Measurements from ENCODE around the gene CCDC77.

The CCDC77 gene

DNA sequence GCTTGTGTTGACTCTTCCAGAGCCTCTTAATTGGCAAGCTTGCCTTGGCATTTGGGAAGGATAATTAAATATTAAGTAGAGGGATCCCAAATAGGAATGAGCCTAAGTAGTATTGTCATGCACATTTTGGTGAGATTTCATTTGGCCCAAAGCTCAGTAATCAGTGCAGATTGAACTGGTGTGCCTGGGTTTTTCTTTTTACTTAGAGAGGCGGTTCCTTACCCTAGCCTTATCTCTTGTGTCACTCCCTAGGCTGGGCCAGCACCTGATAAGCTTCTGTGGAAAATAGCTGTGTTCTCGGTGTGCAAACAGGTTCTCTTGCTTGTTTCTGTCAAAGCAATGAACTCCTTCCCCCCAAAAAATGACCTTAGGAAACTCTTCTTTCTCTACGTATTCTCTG is 49.0 kb downstream of the CCDC77 start:
- WGBS, 2 experiments, result 93% methylated on average over 3 of the region's 3 CpGs
- no peaks in the 10 kb centered on the region for H3K27me3 ChIP-seq (ENCODE audit: control insufficient read depth, insufficient read depth, low read length, poor library complexity, severe bottlenecking)
- H3K36me3 ChIP-seq (ENCODE audit: control insufficient read depth, insufficient read depth, low read length), result no peaks in the 10 kb centered on the region
- H3K4me1 ChIP-seq (ENCODE audit: control insufficient read depth, insufficient read depth, low read length), result peaks cover 3% of the 10 kb centered on the region
- no peak overlapping the region for H3K27ac ChIP-seq (ENCODE audit: insufficient read depth, low read depth, low read length, poor library complexity, severe bottlenecking)
- H3K9me3 ChIP-seq (ENCODE audit: control insufficient read depth, low read length), result no peaks in the 10 kb centered on the region
- H3K4me3 ChIP-seq (ENCODE audit: insufficient read depth, low read depth, low read length), result no peak overlapping the region

DNA sequence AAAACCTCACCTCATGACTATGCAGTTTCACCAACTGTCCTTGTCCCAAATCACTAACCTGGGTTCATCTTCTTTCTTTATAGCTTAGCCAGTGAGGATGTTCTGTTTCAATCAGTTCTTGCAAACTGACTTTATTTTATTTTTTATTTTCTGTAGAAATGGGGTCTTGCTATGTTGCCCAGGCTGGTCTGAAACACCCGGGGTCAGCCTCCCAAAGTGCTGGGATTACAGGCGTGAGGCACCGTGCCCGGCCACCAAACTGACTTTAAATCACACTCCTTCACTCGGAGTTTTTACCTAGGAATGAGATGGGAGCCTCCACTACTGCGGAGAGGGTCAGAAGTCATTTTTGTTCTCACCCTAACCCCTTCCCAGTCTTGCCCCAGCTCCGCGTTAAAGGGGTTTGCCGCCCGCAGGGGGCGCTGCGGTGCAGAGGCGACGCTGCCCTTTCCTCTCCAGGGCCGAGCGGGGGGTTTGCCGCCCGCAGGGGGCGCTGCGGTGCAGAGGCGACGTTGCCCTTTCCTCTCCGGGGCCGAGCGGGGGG is 51.3 kb downstream of the CCDC77 start:
- no peak overlapping the region for H3K4me3 ChIP-seq (ENCODE audit: insufficient read depth, low read depth, low read length)
- H3K27me3 ChIP-seq (ENCODE audit: control insufficient read depth, insufficient read depth, low read length, poor library complexity, severe bottlenecking), result peaks cover 2% of the 10 kb centered on the region
- H3K36me3 ChIP-seq (ENCODE audit: control insufficient read depth, insufficient read depth, low read length), result no peaks in the 10 kb centered on the region
- 98 to 99% methylated on average over 11 to 12 of the region's 25 CpGs for WGBS, 2 experiments
- H3K4me1 ChIP-seq (ENCODE audit: control insufficient read depth, insufficient read depth, low read length), result peaks cover 5% of the 10 kb centered on the region
- no peak overlapping the region for H3K27ac ChIP-seq (ENCODE audit: insufficient read depth, low read depth, low read length, poor library complexity, severe bottlenecking)
- H3K9me3 ChIP-seq (ENCODE audit: control insufficient read depth, low read length), result no peaks in the 10 kb centered on the region

- H3K4me3 ChIP-seq (ENCODE audit: insufficient read depth, low read depth, low read length), result no peak overlapping the region
- WGBS, 2 experiments, result 89 to 91% methylated on average over 1 of the region's 1 CpG
- peaks cover 21% of the 10 kb centered on the region for H3K27me3 ChIP-seq (ENCODE audit: control insufficient read depth, insufficient read depth, low read length, poor library complexity, severe bottlenecking)
- H3K4me1 ChIP-seq (ENCODE audit: control insufficient read depth, insufficient read depth, low read length), result peaks cover 5% of the 10 kb centered on the region
- no peak overlapping the region for H3K27ac ChIP-seq (ENCODE audit: insufficient read depth, low read depth, low read length, poor library complexity, severe bottlenecking)
- H3K9me3 ChIP-seq (ENCODE audit: control insufficient read depth, low read length), result no peaks in the 10 kb centered on the region
- H3K36me3 ChIP-seq (ENCODE audit: control insufficient read depth, insufficient read depth, low read length), result no peaks in the 10 kb centered on the region
These were observed 53.4 kb downstream of the CCDC77 start for GRCh38 chr12:454833-455232.

- 61 to 65% methylated on average over 2 of the region's 2 CpGs for WGBS, 2 experiments
These were observed 54.4 kb downstream of the CCDC77 start for GRCh38 chr12:455821-456220.

DNA sequence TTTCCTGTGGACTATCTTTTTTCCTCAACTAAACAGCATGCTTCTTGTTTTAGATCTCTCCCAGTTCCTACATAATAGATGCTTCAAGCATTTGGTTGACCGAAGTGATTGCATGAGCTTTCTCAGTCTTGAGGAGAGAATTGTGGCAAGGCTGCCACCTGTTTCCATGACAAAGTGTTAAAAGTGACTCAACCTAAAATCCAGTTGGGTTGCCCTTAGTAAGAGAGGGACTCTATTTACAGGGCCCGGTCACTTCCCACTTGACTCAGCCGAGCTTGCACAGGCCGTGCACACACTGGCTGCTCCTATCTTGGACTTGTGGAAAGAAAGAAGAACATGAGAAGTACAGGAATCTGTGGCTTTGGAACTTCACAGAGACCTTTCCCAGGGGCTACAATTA is 56.2 kb downstream of the CCDC77 start:
- H3K9me3 ChIP-seq (ENCODE audit: control insufficient read depth, low read length), result no peaks in the 10 kb centered on the region

More at GRCh38 chr12:455821-456220, 54.4 kb downstream of the CCDC77 start:
- peaks cover 5% of the 10 kb centered on the region for H3K4me1 ChIP-seq (ENCODE audit: control insufficient read depth, insufficient read depth, low read length)
- H3K36me3 ChIP-seq (ENCODE audit: control insufficient read depth, insufficient read depth, low read length), result no peaks in the 10 kb centered on the region
- peaks cover 27% of the 10 kb centered on the region for H3K27me3 ChIP-seq (ENCODE audit: control insufficient read depth, insufficient read depth, low read length, poor library complexity, severe bottlenecking)
- no peak overlapping the region for H3K4me3 ChIP-seq (ENCODE audit: insufficient read depth, low read depth, low read length)
- H3K27ac ChIP-seq (ENCODE audit: insufficient read depth, low read depth, low read length, poor library complexity, severe bottlenecking), result no peak overlapping the region
- no peaks in the 10 kb centered on the region for H3K9me3 ChIP-seq (ENCODE audit: control insufficient read depth, low read length)

GRCh38 chr12:459050-459429 is 57.6 kb downstream of the CCDC77 start:
- Histone ChIP-seq H3K4me1 (ENCODE audit: control insufficient read depth, insufficient read depth, low read length) (peaks cover 5% of the 10 kb centered on the region), H3K36me3 (ENCODE audit: control insufficient read depth, insufficient read depth, low read length) (no peaks in the 10 kb centered on the region), H3K27ac (ENCODE audit: insufficient read depth, low read depth, low read length, poor library complexity, severe bottlenecking) (no peak overlapping the region), H3K9me3 (ENCODE audit: control insufficient read depth, low read length) (no peaks in the 10 kb centered on the region), H3K27me3 (ENCODE audit: control insufficient read depth, insufficient read depth, low read length, poor library complexity, severe bottlenecking) (peaks cover 40% of the 10 kb centered on the region), H3K4me3 (ENCODE audit: insufficient read depth, low read depth, low read length) (peak overlapping the region; percentile 55)
- 86 to 88% methylated on average over 5 of the region's 5 CpGs for WGBS, 2 experiments

More for the DNA sequence above, 56.2 kb downstream of the CCDC77 start:
- Histone ChIP-seq H3K27me3 (ENCODE audit: control insufficient read depth, insufficient read depth, low read length, poor library complexity, severe bottlenecking) (peaks cover 40% of the 10 kb centered on the region), H3K27ac (ENCODE audit: insufficient read depth, low read depth, low read length, poor library complexity, severe bottlenecking) (no peak overlapping the region), H3K4me3 (ENCODE audit: insufficient read depth, low read depth, low read length) (no peak overlapping the region), H3K4me1 (ENCODE audit: control insufficient read depth, insufficient read depth, low read length) (peaks cover 5% of the 10 kb centered on the region), H3K36me3 (ENCODE audit: control insufficient read depth, insufficient read depth, low read length) (no peaks in the 10 kb centered on the region)
- 95 to 96% methylated on average over 4 of the region's 4 CpGs for whole genome bisulfite sequencing, 2 experiments

DNA sequence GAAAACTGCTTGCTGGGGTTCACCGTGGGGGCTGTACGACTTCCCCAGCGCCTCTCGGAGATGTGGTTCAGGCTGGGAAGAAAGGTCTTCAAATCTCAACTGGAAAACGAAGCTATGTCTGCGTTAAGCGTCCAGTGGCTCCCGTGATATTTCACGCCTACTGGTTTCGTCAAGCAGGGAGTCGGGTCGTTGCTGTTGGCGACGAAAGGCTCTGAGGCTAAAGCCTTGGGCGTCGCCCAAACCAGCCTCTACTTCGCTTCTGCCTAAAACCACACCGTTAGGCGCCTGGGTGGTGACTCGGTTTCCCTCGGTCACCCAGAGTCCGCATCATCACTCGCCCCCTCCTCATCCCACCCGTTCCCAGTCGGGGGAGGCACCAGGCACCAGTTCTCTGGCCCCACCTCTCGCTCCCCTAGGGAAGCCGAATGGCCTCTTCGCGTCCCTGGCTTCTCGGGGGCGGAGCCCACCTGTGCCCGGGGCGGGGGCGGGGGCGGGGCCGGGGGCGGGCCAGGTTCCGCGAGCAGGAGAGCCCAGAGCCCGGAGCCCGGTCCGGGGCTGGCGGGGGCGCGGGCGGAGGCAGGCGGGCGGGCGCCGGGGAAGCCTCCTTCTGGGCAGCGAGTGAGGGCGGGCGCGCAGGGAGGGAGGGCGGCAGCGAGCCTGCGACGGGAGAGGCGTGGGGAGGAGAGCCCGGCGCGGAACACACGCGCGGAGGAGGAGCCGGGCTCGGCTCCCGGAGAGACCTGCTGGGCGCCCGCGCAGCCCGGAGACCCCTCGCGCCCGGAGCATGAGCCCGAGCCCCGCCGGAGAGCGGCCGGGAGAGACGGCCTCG is 58.2 kb downstream of the CCDC77 start, which contains the start of gene B4GALNT3:
B4GALNT3 (plus strand) TSS at position 510 of the 829 bp plus-strand sequence. CDS start 438 bp downstream, outside the sequence.
- Histone ChIP-seq H3K27ac (ENCODE audit: insufficient read depth, low read depth, low read length, poor library complexity, severe bottlenecking) (no peak within 1 kb of the TSS), H3K27me3 (ENCODE audit: control insufficient read depth, insufficient read depth, low read length, poor library complexity, severe bottlenecking) (peaks cover 40% of the 10 kb centered on the region), H3K4me1 (ENCODE audit: control insufficient read depth, insufficient read depth, low read length) (peaks cover 7% of the 10 kb centered on the region), H3K36me3 (ENCODE audit: control insufficient read depth, insufficient read depth, low read length) (no peaks in the 10 kb centered on the region), H3K9me3 (ENCODE audit: control insufficient read depth, low read length) (no peaks in the 10 kb centered on the region), H3K4me3 (ENCODE audit: insufficient read depth, low read depth, low read length) (peak within 1 kb of the TSS; percentile 55)
- WGBS, 2 experiments, result 4% methylated on average over 82 of the region's 82 CpGs

DNA sequence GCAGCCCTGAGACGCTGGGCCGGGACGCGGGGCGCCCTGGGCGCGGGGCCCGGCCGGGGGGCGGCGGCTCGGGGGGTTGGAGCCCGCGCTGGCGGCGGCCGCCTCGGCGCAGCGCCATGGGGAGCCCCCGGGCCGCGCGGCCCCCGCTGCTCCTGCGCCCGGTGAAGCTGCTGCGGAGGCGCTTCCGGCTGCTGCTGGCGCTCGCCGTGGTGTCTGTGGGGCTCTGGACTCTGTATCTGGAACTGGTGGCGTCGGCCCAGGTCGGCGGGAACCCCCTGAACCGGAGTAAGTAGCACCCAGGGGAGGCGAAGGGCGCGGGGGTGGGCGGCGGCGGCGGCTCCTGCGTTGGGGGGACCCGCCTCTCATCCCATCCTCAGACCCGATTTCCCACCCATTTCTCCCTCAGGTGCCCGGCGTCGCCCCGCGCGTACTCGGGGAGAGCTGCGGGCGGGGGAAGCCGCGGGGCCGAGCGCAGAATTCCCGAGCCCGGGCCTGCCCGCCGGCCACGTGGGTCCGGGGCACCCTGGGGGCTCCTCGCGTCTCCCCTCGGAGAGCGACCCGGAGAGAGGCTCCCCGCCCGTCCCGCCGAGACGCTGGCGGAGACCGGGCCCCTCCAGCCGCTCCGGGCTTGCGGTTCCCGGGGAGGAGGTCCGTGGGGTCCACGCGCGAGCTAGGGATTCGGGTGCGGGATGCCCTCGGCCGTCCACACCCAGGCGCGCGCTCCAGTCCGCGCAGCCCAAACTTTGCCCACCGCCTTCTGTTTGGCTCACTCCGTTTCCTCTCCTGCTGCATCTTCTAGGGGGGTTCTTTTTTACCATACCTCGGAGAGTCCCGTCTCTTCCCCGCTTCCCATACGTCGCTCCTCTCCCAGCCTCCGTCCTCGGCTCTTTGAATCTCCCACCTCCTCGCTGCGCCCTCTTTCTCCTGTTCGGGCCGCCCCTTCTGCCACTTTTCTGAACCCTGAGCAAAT is 59.1 kb downstream of the CCDC77 start:
- peak overlapping the region; percentile 55 for H3K4me3 ChIP-seq (ENCODE audit: insufficient read depth, low read depth, low read length)
- no peak overlapping the region for H3K27ac ChIP-seq (ENCODE audit: insufficient read depth, low read depth, low read length, poor library complexity, severe bottlenecking)
- H3K36me3 ChIP-seq (ENCODE audit: control insufficient read depth, insufficient read depth, low read length), result no peaks in the 10 kb centered on the region
- peaks cover 8% of the 10 kb centered on the region for H3K4me1 ChIP-seq (ENCODE audit: control insufficient read depth, insufficient read depth, low read length)
- peaks cover 40% of the 10 kb centered on the region for H3K27me3 ChIP-seq (ENCODE audit: control insufficient read depth, insufficient read depth, low read length, poor library complexity, severe bottlenecking)
- no peaks in the 10 kb centered on the region for H3K9me3 ChIP-seq (ENCODE audit: control insufficient read depth, low read length)
- WGBS, 2 experiments, result 1% methylated on average over 109 of the region's 109 CpGs

- peaks cover 40% of the 10 kb centered on the region for H3K27me3 ChIP-seq (ENCODE audit: control insufficient read depth, insufficient read depth, low read length, poor library complexity, severe bottlenecking)
- H3K4me1 ChIP-seq (ENCODE audit: control insufficient read depth, insufficient read depth, low read length), result peaks cover 7% of the 10 kb centered on the region
- H3K27ac ChIP-seq (ENCODE audit: insufficient read depth, low read depth, low read length, poor library complexity, severe bottlenecking), result no peak overlapping the region
- no peaks in the 10 kb centered on the region for H3K36me3 ChIP-seq (ENCODE audit: control insufficient read depth, insufficient read depth, low read length)
- 67 to 71% methylated on average over 13 of the region's 13 CpGs for WGBS, 2 experiments
- peak overlapping the region; percentile 55 for H3K4me3 ChIP-seq (ENCODE audit: insufficient read depth, low read depth, low read length)
- no peaks in the 10 kb centered on the region for H3K9me3 ChIP-seq (ENCODE audit: control insufficient read depth, low read length)
These were observed 60.0 kb downstream of the CCDC77 start for GRCh38 chr12:461425-461824.

Data from ectodermal cell (in vitro differentiated cells).